A549 (cell line): ENCODE data around the gene DZANK1. TPM values are rescaled to one million over a fixed set of nuclear protein-coding genes. Genes with fewer than 3 reads are reported as not detected.

Source experiments
- ATAC-seq, 2 experiments: fragments of 200-7000 bp in 1 of 2; fragments of >200 bp in 1 of 2; cut with Nextera tagmentation in 1 of 2; cut with Tn5 transposase in 1 of 2; 3 replicates each; pipeline versions ENCODE4 v1.8.0 to v1.9.1; 2018 to 2020; ENCODE audit warnings: mild to moderate bottlenecking in 1 of 2, moderate library complexity in 1 of 2
- CTCF ChIA-PET: fragments of 300-600 bp; sonication (Branson Sonifier 250); formaldehyde crosslinking; extraction: SDS; loops from one replicate; lab custom pipeline; 2021; ENCODE audit warnings: antibody characterized with exemption, inconsistent platforms; lab: Yijun Ruan, JAX
- POLR2A ChIA-PET: fragments of 350-600 bp; formaldehyde crosslinking; extraction: SDS; loops from one replicate; lab custom pipeline; 2021; ENCODE audit warnings: antibody characterized with exemption, inconsistent platforms; lab: Yijun Ruan, JAX
- DNase-seq, 2 experiments: peaks; one replicate each; pipeline versions ENCODE4 v3.0.0 to v3.0.0-alpha.2; 2011 to 2016; ENCODE audit warnings: low read depth in 1 of 2, low spot score in 1 of 2
- FAIRE-seq: peaks from 2 replicates; lab custom pipeline; 2011; peaks lifted over from hg19 to GRCh38; lab: Jason Lieb, UNC
- H3K27ac ChIP-seq, 2 experiments: fragments of >200 bp; sonication (Bioruptor Twin); formaldehyde crosslinking; 3 replicates each; pipeline ENCODE4 v1.5.1; 2016 to 2017
- H3K4me1 ChIP-seq: fragments of >200 bp; sonication (Bioruptor Twin); formaldehyde crosslinking; 3 replicates; pipeline ENCODE4 v1.6.1; 2016
- H3K4me2 ChIP-seq: fragments of >200 bp; sonication (Bioruptor Twin); formaldehyde crosslinking; 3 replicates; pipeline ENCODE4 v1.6.1; 2016
- H3K4me3 ChIP-seq: fragments of >200 bp; sonication (Bioruptor Twin); formaldehyde crosslinking; 3 replicates; pipeline ENCODE4 v1.5.1; 2016
- H3K9me3 ChIP-seq: fragments of >200 bp; sonication (Bioruptor Twin); formaldehyde crosslinking; 3 replicates; pipeline ENCODE4 v1.6.1; 2016
- ATOH8 ChIP-seq: fragments of 250-450 bp; sonication (Bioruptor Pico); IDR thresholded peaks from 2 replicates; pipeline ENCODE4 v1.5.0; 2020; ENCODE audit warnings: low read depth, mild to moderate bottlenecking, moderate library complexity
- BCL3 ChIP-seq: fragments of >200 bp; sonication (Bioruptor Twin); formaldehyde crosslinking; IDR thresholded peaks from 3 replicates; pipeline ENCODE4 v1.6.1; 2016
- CHD2 ChIP-seq: fragments of 150-350 bp; IDR thresholded peaks from 2 replicates; pipeline ENCODE4 v1.6.1; 2014; ENCODE audit warnings: low read length; ENCODE audit not compliant: partially characterized antibody
- EHMT2 ChIP-seq: fragments of 200-600 bp; sonication (generic); IDR thresholded peaks from 2 replicates; pipeline ENCODE4 v1.6.1; 2016; ENCODE audit warnings: antibody characterized with exemption, low read depth, mild to moderate bottlenecking, moderate library complexity
- FOSB ChIP-seq: fragments of 250-450 bp; sonication (Bioruptor Pico); IDR thresholded peaks from 2 replicates; pipeline ENCODE4 v1.5.0; 2020; ENCODE audit warnings: mild to moderate bottlenecking, moderate library complexity
- FOXS1 ChIP-seq: fragments of 250-450 bp; sonication (Bioruptor Pico); IDR thresholded peaks from 2 replicates; pipeline ENCODE4 v1.5.0; 2020; ENCODE audit warnings: mild to moderate bottlenecking, moderate library complexity
- GATA3 ChIP-seq: IDR thresholded peaks from 2 replicates; pipeline ENCODE4 v1.6.1; 2012; ENCODE audit warnings: borderline replicate concordance
- HEYL ChIP-seq: fragments of 250-450 bp; sonication (Bioruptor Pico); IDR thresholded peaks from 2 replicates; pipeline ENCODE4 v1.8.0; 2021; ENCODE audit warnings: mild to moderate bottlenecking, moderate library complexity
- HMGXB4 ChIP-seq: fragments of 250-450 bp; sonication (Bioruptor Pico); IDR thresholded peaks from 2 replicates; pipeline ENCODE4 v1.5.0; 2021; ENCODE audit warnings: mild to moderate bottlenecking, moderate library complexity, borderline replicate concordance
- KDM5A ChIP-seq: fragments of 200-600 bp; sonication (generic); IDR thresholded peaks from 2 replicates; pipeline ENCODE4 v1.6.1; 2016; ENCODE audit warnings: antibody characterized with exemption, mild to moderate bottlenecking
- MAFK ChIP-seq: fragments of 450-650 bp; IDR thresholded peaks from 2 replicates; pipeline ENCODE4 v1.6.1; 2014; ENCODE audit not compliant: partially characterized antibody
- MAZ ChIP-seq: fragments of 150-350 bp; IDR thresholded peaks from 2 replicates; pipeline ENCODE4 v1.6.1; 2014; ENCODE audit warnings: antibody characterized with exemption, low read depth, low read length, borderline replicate concordance
- MYC ChIP-seq: IDR thresholded peaks from 2 replicates; pipeline ENCODE4 v1.6.1; 2012; ENCODE audit warnings: mild to moderate bottlenecking, inconsistent platforms, low read length, improper control_type of control experiment, borderline replicate concordance
- NFE2L2 ChIP-seq: fragments of 150-350 bp; conservative IDR thresholded peaks from 2 replicates; pipeline ENCODE4 v1.6.1; 2014; ENCODE audit warnings: low read length
- PHF8 ChIP-seq: fragments of 200-600 bp; sonication (generic); IDR thresholded peaks from 2 replicates; pipeline ENCODE4 v1.6.1; 2016; ENCODE audit warnings: low read depth, mild to moderate bottlenecking, antibody characterized with exemption, moderate library complexity, borderline replicate concordance
- REST ChIP-seq: fragments of 200-600 bp; sonication (generic); IDR thresholded peaks from 2 replicates; pipeline ENCODE4 v1.6.1; 2016; ENCODE audit warnings: antibody characterized with exemption, mild to moderate bottlenecking, moderate library complexity
- RNF2 ChIP-seq: fragments of 200-600 bp; sonication (generic); IDR thresholded peaks from 2 replicates; pipeline ENCODE4 v1.6.1; 2016; ENCODE audit warnings: low read depth, mild to moderate bottlenecking, antibody characterized with exemption, moderate library complexity, borderline replicate concordance
- SREBF2 ChIP-seq: fragments of 450-650 bp; IDR thresholded peaks from 2 replicates; pipeline ENCODE4 v1.6.1; 2014; ENCODE audit warnings: mild to moderate bottlenecking, moderate library complexity
- TFCP2L1 ChIP-seq: fragments of 250-450 bp; sonication (Bioruptor Pico); IDR thresholded peaks from 2 replicates; pipeline ENCODE4 v1.5.0; 2021; ENCODE audit warnings: mild to moderate bottlenecking
- ZNF302 ChIP-seq: fragments of 250-450 bp; sonication (Bioruptor Pico); IDR thresholded peaks from 2 replicates; pipeline ENCODE4 v1.9.0; 2021; ENCODE audit warnings: inconsistent platforms, mild to moderate bottlenecking, moderate library complexity
- WGBS: methylation state at CpG from one replicate; pipeline ENCODE4 v1.1.6; 2017; ENCODE audit errors: missing lambda C conversion rate; 5-methylcytosine and 5-hydroxymethylcytosine counted together
- polyA plus RNA-seq, 4 experiments: library from polyadenylated mRNA; depleted of rRNA in 3 of 4; stranded (reverse); fragments of >200 nt; fragmentation: RNase III in 1 of 4; extraction: RNeasy Plus Mini Kit Qiagen cat#74134 plus additional on column Dnase treatment in 1 of 4; gene quantifications; 2 replicates in 3 of 4; 3 replicates in 1 of 4; pipeline ENCODE4 v1.2.3, GENCODE V29; 2011 to 2017
- TF ChIP-seq, protein P1 (sequence below): IDR thresholded peaks from 2 replicates; pipeline ENCODE4 v1.6.1; 2012
- TF ChIP-seq, protein P2 (sequence below): fragments of >200 bp; sonication (Bioruptor Twin); formaldehyde crosslinking; IDR thresholded peaks from 3 replicates; pipeline ENCODE4 v1.5.1; 2016

Gene DZANK1
- polyA plus RNA-seq, 2 of the 4 experiments (the other 2 are of a cell fraction) = 3.5 to 5.1 TPM

GRCh38 chr20:18404172-18404571 is 62.7 kb downstream of the DZANK1 start:
- FAIRE-seq (no peak), DNase-seq (no peak)
- H3K9me3 ChIP-seq = 0 out of 3 replicates have a peak, but pooled peaks cover 4% of the 10 kb centered on the region

DNA sequence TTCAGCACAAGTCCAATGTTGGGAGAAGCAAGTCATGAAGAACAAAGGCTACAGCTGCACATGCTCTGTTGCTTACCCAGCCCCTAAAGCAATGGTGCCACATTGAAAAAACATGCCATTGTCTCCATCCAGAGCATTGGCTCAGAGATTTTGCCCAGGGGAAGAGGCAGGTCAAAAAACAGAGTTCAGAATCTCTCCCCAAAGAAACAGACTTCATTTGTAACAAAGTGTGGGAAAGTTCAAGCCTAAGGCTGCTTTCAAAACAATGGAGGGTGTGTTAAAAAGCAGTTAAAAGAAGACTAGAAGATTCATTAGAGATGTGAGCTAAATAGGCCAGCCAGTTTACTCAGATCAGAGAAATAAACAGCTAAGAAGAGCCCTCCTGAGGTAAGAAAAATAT is 63.6 kb downstream of the DZANK1 start:
- ATAC-seq = no peak
- Histone ChIP-seq H3K9me3 (0 out of 3 replicates have a peak, but pooled peaks cover 4% of the 10 kb centered on the region), H3K4me1 (no peaks in the 10 kb centered on the region), H3K4me2 (no peak overlapping the region), H3K4me3 (no peak overlapping the region), H3K27ac (no peak overlapping the region)
- no peak for DNase-seq
- CTCF ChIA-PET = interaction anchor here (0.9 kb wide), 1 partner anchor 18 kb away, joined by 4 read pairs; no protein-coding TSS in a partner anchor
- FAIRE-seq = no peak
- POLR2A ChIA-PET = no interaction called here
- no peak for TF ChIP-seq SREBF2
- TF ChIP-seq, protein P1, sequence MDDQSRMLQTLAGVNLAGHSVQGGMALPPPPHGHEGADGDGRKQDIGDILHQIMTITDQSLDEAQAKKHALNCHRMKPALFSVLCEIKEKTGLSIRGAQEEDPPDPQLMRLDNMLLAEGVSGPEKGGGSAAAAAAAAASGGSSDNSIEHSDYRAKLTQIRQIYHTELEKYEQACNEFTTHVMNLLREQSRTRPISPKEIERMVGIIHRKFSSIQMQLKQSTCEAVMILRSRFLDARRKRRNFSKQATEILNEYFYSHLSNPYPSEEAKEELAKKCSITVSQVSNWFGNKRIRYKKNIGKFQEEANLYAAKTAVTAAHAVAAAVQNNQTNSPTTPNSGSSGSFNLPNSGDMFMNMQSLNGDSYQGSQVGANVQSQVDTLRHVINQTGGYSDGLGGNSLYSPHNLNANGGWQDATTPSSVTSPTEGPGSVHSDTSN = no peak
- TF ChIP-seq ATOH8 = no peak
- TF ChIP-seq HMGXB4 (CRISPR knock-in tag) = no peak
- TF ChIP-seq TFCP2L1 (CRISPR knock-in tag) = no peak
- no peak for TF ChIP-seq KDM5A
- TF ChIP-seq BCL3 = no peak
- TF ChIP-seq MAZ = no peak
- TF ChIP-seq HEYL = no peak
- no peak for TF ChIP-seq NFE2L2
- no peak for TF ChIP-seq CHD2
- no peak for TF ChIP-seq ZNF302 (CRISPR knock-in tag)
- TF ChIP-seq EHMT2 = no peak
- TF ChIP-seq GATA3 = no peak

More at GRCh38 chr20:18404172-18404571, 62.7 kb downstream of the DZANK1 start:
- ChIA-PET CTCF (interaction anchor here (0.7 to 1.8 kb wide), 2 partner anchors 14 to 17 kb away, joined by 3 to 5 read pairs; no protein-coding TSS in a partner anchor), POLR2A (no interaction called here)
- ATAC-seq = no peak
- H3K4me1 ChIP-seq = no peaks in the 10 kb centered on the region
- no peak overlapping the region for H3K4me2 ChIP-seq
- 85% methylated on average over 2 of the region's 2 CpGs for WGBS
- H3K27ac ChIP-seq = no peak overlapping the region
- H3K4me3 ChIP-seq = no peak overlapping the region
- TF ChIP-seq MAZ = no peak
- no peak for TF ChIP-seq MYC
- TF ChIP-seq, protein P2, sequence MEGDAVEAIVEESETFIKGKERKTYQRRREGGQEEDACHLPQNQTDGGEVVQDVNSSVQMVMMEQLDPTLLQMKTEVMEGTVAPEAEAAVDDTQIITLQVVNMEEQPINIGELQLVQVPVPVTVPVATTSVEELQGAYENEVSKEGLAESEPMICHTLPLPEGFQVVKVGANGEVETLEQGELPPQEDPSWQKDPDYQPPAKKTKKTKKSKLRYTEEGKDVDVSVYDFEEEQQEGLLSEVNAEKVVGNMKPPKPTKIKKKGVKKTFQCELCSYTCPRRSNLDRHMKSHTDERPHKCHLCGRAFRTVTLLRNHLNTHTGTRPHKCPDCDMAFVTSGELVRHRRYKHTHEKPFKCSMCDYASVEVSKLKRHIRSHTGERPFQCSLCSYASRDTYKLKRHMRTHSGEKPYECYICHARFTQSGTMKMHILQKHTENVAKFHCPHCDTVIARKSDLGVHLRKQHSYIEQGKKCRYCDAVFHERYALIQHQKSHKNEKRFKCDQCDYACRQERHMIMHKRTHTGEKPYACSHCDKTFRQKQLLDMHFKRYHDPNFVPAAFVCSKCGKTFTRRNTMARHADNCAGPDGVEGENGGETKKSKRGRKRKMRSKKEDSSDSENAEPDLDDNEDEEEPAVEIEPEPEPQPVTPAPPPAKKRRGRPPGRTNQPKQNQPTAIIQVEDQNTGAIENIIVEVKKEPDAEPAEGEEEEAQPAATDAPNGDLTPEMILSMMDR = no peak
- no peak for TF ChIP-seq MAFK
- no peak for TF ChIP-seq PHF8
- no peak for TF ChIP-seq KDM5A
- TF ChIP-seq REST = no peak
- TF ChIP-seq FOXS1 (CRISPR knock-in tag) = no peak
- TF ChIP-seq CHD2 = no peak
- TF ChIP-seq FOSB (CRISPR knock-in tag) = no peak
- TF ChIP-seq RNF2 = no peak
